ENCODE results near the gene SURF1.

DNA sequence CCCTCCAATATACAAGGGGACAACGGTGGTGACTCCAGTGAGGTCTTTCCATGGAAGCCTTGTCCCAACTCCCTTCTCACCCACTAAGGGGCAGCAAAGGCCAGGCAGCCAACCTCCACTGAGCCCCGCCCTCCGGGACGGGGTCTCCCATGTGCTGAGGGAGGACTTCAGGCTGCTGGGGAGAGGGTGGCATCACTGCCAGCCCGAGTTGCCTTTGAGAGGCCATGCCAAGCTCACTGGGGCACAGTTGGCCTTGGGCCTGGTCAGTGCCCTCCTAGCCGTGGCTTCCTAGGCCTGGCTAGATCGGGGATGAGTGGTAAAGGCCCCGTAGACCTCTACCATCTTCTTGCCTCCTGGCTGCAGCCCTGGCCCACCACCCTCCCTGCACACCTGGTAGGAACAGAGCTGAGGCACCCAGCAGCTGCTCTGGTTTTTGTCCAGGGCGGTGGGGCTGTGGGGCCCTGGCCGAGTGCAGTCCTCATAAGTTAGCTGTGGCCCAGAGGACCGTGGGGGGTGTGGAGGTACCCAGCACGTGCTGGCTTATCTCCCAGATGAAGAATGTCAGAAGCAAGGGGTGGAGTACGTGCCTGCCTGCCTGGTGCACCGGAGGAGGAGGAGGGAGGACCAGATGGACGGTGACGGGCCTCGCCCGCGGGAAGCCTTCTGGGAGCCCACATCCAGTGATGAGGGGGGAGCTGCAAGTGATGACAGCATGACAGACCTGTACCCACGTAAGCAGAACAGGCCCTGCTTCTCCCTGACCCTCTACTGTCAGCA is 3.3 kb upstream of the SURF1 start:
- TF ChIP-seq, protein P1, sequence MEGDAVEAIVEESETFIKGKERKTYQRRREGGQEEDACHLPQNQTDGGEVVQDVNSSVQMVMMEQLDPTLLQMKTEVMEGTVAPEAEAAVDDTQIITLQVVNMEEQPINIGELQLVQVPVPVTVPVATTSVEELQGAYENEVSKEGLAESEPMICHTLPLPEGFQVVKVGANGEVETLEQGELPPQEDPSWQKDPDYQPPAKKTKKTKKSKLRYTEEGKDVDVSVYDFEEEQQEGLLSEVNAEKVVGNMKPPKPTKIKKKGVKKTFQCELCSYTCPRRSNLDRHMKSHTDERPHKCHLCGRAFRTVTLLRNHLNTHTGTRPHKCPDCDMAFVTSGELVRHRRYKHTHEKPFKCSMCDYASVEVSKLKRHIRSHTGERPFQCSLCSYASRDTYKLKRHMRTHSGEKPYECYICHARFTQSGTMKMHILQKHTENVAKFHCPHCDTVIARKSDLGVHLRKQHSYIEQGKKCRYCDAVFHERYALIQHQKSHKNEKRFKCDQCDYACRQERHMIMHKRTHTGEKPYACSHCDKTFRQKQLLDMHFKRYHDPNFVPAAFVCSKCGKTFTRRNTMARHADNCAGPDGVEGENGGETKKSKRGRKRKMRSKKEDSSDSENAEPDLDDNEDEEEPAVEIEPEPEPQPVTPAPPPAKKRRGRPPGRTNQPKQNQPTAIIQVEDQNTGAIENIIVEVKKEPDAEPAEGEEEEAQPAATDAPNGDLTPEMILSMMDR (IDR thresholded peaks at IDR 0.05) = 0 out of 2 replicates have a peak, but pooled peaks have one; percentile 18
- no peak for TF ChIP-seq ZFX (IDR thresholded peaks at IDR 0.05; ENCODE audit: borderline replicate concordance)

Measured in 22Rv1 (cell line).